Loucy (cell line): Measurements from ENCODE around the gene AGPS.

ENCODE experiments used
- H2AFZ ChIP-seq: fragments of 200-600 bp; sonication (generic); 2 replicates; pipeline ENCODE4 v1.6.0; 2016; ENCODE audit warnings: antibody characterized with exemption, mild to moderate bottlenecking, low read length, moderate library complexity
- H3F3A ChIP-seq: fragments of 200-600 bp; 2 replicates; pipeline ENCODE4 v1.6.0; 2016; ENCODE audit warnings: antibody characterized with exemption, low read depth, mild to moderate bottlenecking
- H3K27me3 ChIP-seq: fragments of 200-600 bp; sonication (generic); 2 replicates; pipeline ENCODE4 v1.6.1; 2014; ENCODE audit warnings: low read length, mild to moderate bottlenecking; ENCODE audit not compliant: insufficient read depth, poor library complexity, severe bottlenecking
- H3K36me3 ChIP-seq: fragments of 200-600 bp; sonication (generic); 2 replicates; pipeline ENCODE4 v1.6.1; 2016; ENCODE audit warnings: low read length; ENCODE audit not compliant: insufficient read depth
- H3K4me1 ChIP-seq: fragments of 200-600 bp; sonication (generic); 2 replicates; pipeline ENCODE4 v1.5.1; 2014; ENCODE audit warnings: low read length, mild to moderate bottlenecking; ENCODE audit not compliant: insufficient read depth, poor library complexity, severe bottlenecking
- H3K4me2 ChIP-seq: fragments of 200-600 bp; sonication (generic); 2 replicates; pipeline ENCODE4 v1.6.0; 2014; ENCODE audit warnings: antibody characterized with exemption, low read length, low read depth, mild to moderate bottlenecking; ENCODE audit not compliant: poor library complexity, severe bottlenecking
- H3K4me3 ChIP-seq: fragments of 200-600 bp; sonication (generic); 2 replicates; pipeline ENCODE4 v1.5.1; 2014; ENCODE audit warnings: low read length, mild to moderate bottlenecking, mixed read lengths; ENCODE audit not compliant: poor library complexity, severe bottlenecking
- H3K79me2 ChIP-seq: fragments of 200-600 bp; sonication (generic); 2 replicates; pipeline ENCODE4 v1.6.1; 2014; ENCODE audit warnings: low read length; ENCODE audit not compliant: insufficient read depth
- H3K9ac ChIP-seq: fragments of 200-600 bp; sonication (generic); 2 replicates; pipeline ENCODE4 v1.6.0; 2014; ENCODE audit warnings: mild to moderate bottlenecking, low read depth, low read length, moderate library complexity; ENCODE audit not compliant: poor library complexity, severe bottlenecking
- H3K9me2 ChIP-seq: fragments of 200-600 bp; sonication (generic); replicated peaks from 2 replicates; pipeline ENCODE4 v1.6.1; 2016; ENCODE audit warnings: low read depth, low read length, mixed read lengths
- H3K9me3 ChIP-seq: fragments of 200-600 bp; sonication (generic); 2 replicates; pipeline ENCODE4 v1.6.1; 2014; ENCODE audit warnings: mild to moderate bottlenecking, antibody characterized with exemption, low read length, low read depth; ENCODE audit not compliant: insufficient read depth
- H4K20me1 ChIP-seq: fragments of 200-600 bp; sonication (generic); 2 replicates; pipeline ENCODE4 v1.6.0; 2014; ENCODE audit warnings: antibody characterized with exemption, low read length, mild to moderate bottlenecking; ENCODE audit not compliant: insufficient read depth, poor library complexity, severe bottlenecking
- EZH2phosphoT487 ChIP-seq: fragments of 200-600 bp; IDR thresholded peaks from 2 replicates; pipeline ENCODE4 v1.6.1; 2018; ENCODE audit warnings: antibody characterized with exemption, mild to moderate bottlenecking, moderate library complexity, borderline replicate concordance
- TF ChIP-seq, protein P1 (sequence below): fragments of 200-600 bp; sonication (generic); conservative IDR thresholded peaks from 2 replicates; pipeline ENCODE4 v1.5.1; 2014; ENCODE audit warnings: mild to moderate bottlenecking, antibody characterized with exemption, low read length

AGPS gene

DNA sequence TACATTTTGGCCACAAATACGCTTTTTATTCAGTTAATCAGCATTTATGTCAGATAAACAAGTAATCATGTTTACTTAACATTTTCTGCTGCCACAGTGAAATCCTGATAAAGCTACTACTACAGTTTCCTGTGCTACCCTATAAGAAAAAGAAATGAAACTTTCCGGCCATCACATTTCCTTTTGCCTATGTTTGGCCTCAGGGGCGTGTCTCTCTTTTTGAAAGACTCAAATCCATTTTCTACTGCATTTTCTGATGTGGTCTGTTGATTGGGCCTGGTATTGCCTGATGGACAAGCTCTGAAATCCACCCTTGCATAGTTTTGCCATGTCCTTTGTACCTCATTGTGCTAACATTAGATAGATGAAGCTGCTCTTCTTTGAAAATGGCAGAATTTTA, 152.6 kb downstream of the AGPS start:
- H3K79me2 ChIP-seq: no peaks in the 10 kb centered on the region
- no peak overlapping the region for H3K4me3 ChIP-seq
- peaks cover 7% of the 10 kb centered on the region for H3K4me1 ChIP-seq
- H2AFZ ChIP-seq: no peak overlapping the region
- H3F3A ChIP-seq: peaks cover 3% of the 10 kb centered on the region; the same call in 1 of the 2 replicates
- no peaks in the 10 kb centered on the region for H3K9me2 ChIP-seq
- no peak for TF ChIP-seq EZH2phosphoT487
- TF ChIP-seq, protein P1, sequence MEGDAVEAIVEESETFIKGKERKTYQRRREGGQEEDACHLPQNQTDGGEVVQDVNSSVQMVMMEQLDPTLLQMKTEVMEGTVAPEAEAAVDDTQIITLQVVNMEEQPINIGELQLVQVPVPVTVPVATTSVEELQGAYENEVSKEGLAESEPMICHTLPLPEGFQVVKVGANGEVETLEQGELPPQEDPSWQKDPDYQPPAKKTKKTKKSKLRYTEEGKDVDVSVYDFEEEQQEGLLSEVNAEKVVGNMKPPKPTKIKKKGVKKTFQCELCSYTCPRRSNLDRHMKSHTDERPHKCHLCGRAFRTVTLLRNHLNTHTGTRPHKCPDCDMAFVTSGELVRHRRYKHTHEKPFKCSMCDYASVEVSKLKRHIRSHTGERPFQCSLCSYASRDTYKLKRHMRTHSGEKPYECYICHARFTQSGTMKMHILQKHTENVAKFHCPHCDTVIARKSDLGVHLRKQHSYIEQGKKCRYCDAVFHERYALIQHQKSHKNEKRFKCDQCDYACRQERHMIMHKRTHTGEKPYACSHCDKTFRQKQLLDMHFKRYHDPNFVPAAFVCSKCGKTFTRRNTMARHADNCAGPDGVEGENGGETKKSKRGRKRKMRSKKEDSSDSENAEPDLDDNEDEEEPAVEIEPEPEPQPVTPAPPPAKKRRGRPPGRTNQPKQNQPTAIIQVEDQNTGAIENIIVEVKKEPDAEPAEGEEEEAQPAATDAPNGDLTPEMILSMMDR: no peak
- no peaks in the 10 kb centered on the region; the same call in 1 of the 2 replicates for H3K36me3 ChIP-seq
- no peaks in the 10 kb centered on the region for H3K27me3 ChIP-seq
- peaks cover 3% of the 10 kb centered on the region; the same call in 1 of the 2 replicates for H3K9me3 ChIP-seq
- no peak overlapping the region for H3K9ac ChIP-seq
- no peak overlapping the region for H3K4me2 ChIP-seq
- no peaks in the 10 kb centered on the region for H4K20me1 ChIP-seq

DNA sequence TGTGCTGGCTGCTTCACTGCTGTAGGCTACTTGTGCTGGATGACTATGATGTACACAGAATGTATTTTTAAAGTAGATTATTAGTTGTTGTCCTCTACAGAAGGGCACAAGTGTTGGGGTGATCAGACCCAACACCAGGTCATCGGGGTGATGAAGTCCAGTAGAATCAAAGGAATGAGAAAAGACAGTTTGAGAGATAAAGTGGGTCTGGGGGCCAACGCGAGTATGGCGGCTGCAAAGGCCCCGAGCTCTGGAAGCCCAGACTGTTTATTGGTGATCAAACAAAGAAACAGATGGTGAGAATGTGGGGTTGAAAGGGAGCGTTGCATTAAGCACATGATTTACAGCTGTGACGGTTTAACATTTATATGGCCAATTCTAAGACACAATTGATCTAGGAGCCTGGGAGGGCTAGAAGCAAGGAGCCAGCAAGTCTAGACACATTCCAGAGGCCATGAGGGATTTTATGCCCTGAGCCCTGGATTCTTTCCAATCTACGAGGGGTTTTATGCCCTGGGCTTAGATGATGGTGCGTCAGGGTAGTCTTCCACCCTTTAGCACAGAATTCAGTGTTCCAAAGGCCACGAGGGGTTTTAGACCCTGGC, 153.5 kb downstream of the AGPS start:
- Histone ChIP-seq H2AFZ (no peak overlapping the region), H3K4me1 (peaks cover 7% of the 10 kb centered on the region), H3K36me3 (no peaks in the 10 kb centered on the region), H3K9me2 (no peaks in the 10 kb centered on the region), H3K4me3 (no peak overlapping the region), H3K4me2 (no peak overlapping the region), H3K9ac (no peak overlapping the region), H4K20me1 (no peaks in the 10 kb centered on the region), H3K27me3 (no peaks in the 10 kb centered on the region), H3F3A (peaks cover 3% of the 10 kb centered on the region; the same call in 1 of the 2 replicates), H3K79me2 (no peaks in the 10 kb centered on the region), H3K9me3 (peaks cover 3% of the 10 kb centered on the region; the same call in 1 of the 2 replicates)
- TF ChIP-seq EZH2phosphoT487: no peak
- TF ChIP-seq, protein P1: no peak

DNA sequence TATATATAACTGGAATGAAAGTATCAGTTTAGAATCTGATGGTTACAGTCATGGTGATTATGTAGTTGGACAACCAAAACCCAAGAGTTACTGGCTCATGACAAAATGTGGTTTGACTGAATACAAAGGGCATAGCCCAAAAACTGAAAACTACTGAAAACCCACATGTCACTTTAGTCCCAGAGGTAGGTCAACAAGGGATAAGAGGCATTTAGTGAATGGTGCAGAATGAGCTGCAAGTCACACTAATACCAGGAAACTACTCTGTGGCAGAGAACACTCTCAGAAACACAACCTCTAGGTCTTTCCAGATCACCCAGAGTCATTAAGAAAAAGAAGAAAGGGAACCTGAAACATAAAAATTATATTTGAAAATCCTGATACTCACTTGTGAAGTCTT, 154.5 kb downstream of the AGPS start:
- no peaks in the 10 kb centered on the region for H3K36me3 ChIP-seq
- H3K4me1 ChIP-seq: peaks cover 7% of the 10 kb centered on the region
- no peak overlapping the region for H3K4me2 ChIP-seq
- no peaks in the 10 kb centered on the region for H3K27me3 ChIP-seq
- peaks cover 3% of the 10 kb centered on the region; the same call in 1 of the 2 replicates for H3F3A ChIP-seq
- H4K20me1 ChIP-seq: no peaks in the 10 kb centered on the region
- H3K9ac ChIP-seq: no peak overlapping the region
- TF ChIP-seq, protein P1: no peak
- TF ChIP-seq EZH2phosphoT487: no peak
- H3K4me3 ChIP-seq: no peak overlapping the region
- H2AFZ ChIP-seq: no peak overlapping the region
- no peaks in the 10 kb centered on the region for H3K9me2 ChIP-seq
- H3K79me2 ChIP-seq: no peaks in the 10 kb centered on the region
- H3K9me3 ChIP-seq: peaks cover 3% of the 10 kb centered on the region; the same call in 1 of the 2 replicates
